Suprapubic skin (tissue), 3 donors: ENCODE data around the gene STX2.

Experiments used
- CTCF ChIP-seq, 2 donors: fragments of 200-600 bp in 1 of 2; fragments of 450-650 bp in 1 of 2; sonication (generic) in 1 of 2; IDR thresholded peaks; one replicate each; pipeline ENCODE4 v1.5.1; 2016 to 2019; ENCODE audit warnings: antibody characterized with exemption in 2 of 2, mild to moderate bottlenecking in 1 of 2, moderate library complexity in 1 of 2
- POLR2A ChIP-seq, 2 donors: fragments of 450-650 bp; IDR thresholded peaks; one replicate each; pipeline ENCODE4 v1.6.1; 2017; ENCODE audit warnings: antibody characterized with exemption in 2 of 2, mild to moderate bottlenecking in 2 of 2, moderate library complexity in 2 of 2

GRCh38 chr12:130835436-130835835, 3.6 kb downstream of the STX2 start:
- TF ChIP-seq CTCF (IDR thresholded peaks at IDR 0.05) = no peak
- no peak for TF ChIP-seq POLR2A (IDR thresholded peaks at IDR 0.05)
